AG04449 (cell line): ENCODE data around the gene EXOC6B.

ENCODE experiments used
- CTCF ChIA-PET: fragments of 350-600 bp; formaldehyde crosslinking; extraction: SDS; loops from one replicate; lab custom pipeline; 2021; ENCODE audit warnings: antibody characterized with exemption; lab: Yijun Ruan, JAX
- POLR2A ChIA-PET: fragments of 400-600, 350-600 bp; formaldehyde crosslinking; extraction: SDS; loops from one replicate; lab custom pipeline; 2020; ENCODE audit warnings: antibody characterized with exemption, inconsistent platforms; lab: Yijun Ruan, JAX
- DNase-seq: peaks from one replicate; pipeline ENCODE4 v3.0.0-alpha.2; 2010; ENCODE audit warnings: low read depth, low spot score
- H3K4me3 ChIP-seq: 2 replicates; pipeline ENCODE4 v1.5.1; 2011; ENCODE audit warnings: low read depth, mild to moderate bottlenecking, control low read depth, low read length
- TF ChIP-seq, protein P1 (sequence below): IDR thresholded peaks from one replicate; pipeline ENCODE4 v1.5.1; 2011; ENCODE audit warnings: mild to moderate bottlenecking, moderate library complexity, low read length, control low read depth, inconsistent platforms; ENCODE audit not compliant: insufficient read depth; ENCODE audit errors: missing control alignments

EXOC6B gene

DNA sequence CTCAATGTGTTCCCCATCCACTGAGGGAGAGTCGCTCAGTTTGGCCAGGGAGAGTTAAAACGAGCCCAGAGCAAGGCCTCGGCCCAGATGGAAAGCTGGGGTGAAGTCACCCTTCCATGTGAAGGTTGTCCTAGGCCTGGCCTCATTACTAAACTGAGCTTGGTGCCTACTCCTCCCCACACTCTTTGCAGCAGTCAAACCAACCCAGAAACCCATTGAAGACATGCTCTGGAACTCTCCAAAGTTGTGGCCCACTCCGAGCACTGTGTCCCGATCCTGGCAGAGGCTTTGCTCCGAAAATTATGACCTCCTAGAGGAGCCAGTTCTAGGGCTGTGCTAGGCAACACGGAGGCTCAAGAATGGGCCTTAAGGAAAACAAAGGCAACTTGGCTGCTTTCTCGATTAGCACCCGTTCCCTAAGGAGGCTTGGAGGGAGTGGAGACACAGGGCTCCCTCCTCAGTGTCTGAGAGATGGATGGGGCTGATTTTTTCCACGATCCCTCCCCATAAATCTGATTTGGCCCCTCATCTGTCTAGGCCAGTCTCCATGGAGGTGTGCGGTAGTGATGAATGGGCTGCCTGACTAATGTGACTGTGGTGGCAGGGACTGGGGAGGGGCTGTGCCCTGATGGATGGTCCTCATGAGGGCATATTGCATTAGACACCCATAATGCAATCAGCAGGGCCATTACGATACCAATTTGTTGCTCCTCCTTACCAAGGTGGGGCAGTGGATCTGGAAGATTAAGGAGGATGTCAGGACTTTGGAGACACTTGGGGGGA is 666.4 kb downstream of the EXOC6B start:
- H3K4me3 ChIP-seq: no peak overlapping the region
- CTCF ChIA-PET: interaction anchor here (1.3 to 6.0 kb wide), 4 partner anchors 8 to 420 kb away, joined by 5 to 52 read pairs (median 6); no protein-coding TSS in a partner anchor
- TF ChIP-seq, protein P1, sequence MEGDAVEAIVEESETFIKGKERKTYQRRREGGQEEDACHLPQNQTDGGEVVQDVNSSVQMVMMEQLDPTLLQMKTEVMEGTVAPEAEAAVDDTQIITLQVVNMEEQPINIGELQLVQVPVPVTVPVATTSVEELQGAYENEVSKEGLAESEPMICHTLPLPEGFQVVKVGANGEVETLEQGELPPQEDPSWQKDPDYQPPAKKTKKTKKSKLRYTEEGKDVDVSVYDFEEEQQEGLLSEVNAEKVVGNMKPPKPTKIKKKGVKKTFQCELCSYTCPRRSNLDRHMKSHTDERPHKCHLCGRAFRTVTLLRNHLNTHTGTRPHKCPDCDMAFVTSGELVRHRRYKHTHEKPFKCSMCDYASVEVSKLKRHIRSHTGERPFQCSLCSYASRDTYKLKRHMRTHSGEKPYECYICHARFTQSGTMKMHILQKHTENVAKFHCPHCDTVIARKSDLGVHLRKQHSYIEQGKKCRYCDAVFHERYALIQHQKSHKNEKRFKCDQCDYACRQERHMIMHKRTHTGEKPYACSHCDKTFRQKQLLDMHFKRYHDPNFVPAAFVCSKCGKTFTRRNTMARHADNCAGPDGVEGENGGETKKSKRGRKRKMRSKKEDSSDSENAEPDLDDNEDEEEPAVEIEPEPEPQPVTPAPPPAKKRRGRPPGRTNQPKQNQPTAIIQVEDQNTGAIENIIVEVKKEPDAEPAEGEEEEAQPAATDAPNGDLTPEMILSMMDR: no peak
- no peak for DNase-seq
- POLR2A ChIA-PET: no interaction called here

DNA sequence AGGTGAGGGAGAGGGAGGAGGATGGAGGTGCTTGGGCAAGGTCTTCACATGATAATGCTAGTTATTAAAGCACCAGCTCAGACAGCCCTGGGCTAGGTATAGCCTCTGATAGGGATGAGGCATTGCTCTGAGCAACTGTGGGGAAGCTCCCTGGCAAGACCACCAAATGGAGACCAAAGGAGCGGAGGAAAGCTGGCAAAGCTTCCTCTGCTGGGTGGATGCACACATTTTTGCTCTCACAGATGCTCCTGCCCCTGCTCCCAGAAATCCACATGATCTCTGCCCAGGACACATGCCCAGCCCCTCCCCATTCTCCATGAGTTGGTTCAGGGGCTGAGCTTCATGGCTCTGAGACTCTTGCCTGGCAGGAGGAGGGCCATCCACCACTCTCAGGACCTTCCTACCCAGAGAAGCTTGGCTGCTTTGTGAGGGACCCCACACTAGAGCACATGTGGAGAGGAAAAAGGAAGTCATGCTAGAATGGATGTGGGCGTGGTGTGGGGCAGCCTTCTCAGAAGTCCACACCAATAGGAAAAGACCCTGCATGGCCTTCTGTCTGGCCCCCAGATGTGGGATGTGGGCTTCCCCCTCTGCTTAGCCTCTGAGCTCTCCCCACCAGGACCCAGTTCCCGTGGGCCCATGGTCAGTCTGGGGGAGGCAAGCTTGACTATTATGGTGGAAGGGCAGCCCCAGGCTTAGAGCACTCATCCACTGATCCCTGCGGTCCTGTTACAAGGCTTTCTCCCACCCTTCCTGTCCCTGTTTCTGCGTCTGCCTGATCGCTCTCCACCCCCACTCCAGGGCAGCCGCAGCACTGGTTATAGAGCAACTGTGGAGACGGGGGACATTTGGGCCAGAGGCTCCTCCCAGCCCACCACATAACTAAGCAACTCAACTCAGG is 667.7 kb downstream of the EXOC6B start:
- ChIA-PET CTCF (interaction anchor here (0.8 to 10.9 kb wide), 6 partner anchors 8 to 425 kb away, joined by 3 to 322 read pairs (median 6); no protein-coding TSS in a partner anchor), POLR2A (no interaction called here)
- H3K4me3 ChIP-seq: no peak overlapping the region
- TF ChIP-seq, protein P1: no peak
- DNase-seq: no peak

DNA sequence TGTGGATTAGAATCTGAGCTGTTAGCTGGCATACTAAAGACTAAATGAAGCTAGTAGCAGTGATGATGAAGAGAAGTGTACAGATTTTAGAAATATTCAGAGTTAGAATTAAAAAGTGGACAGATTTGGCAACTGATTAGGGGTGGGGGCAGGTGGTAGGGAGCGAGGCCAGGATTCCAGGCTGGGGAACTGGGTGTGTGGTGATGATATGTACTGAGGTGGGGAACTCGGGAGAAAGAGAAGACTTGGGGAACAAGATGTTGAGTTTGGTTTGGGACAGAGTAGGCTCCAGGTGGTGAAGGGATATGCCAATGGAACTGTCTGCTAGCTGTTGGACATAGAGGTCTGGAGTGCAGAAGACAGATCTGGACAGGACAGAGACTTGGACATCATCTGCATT is 669.0 kb downstream of the EXOC6B start:
- CTCF ChIA-PET: interaction anchor here (1.1 to 10.9 kb wide), 5 partner anchors 41 to 609 kb away, joined by 3 to 322 read pairs (median 4); no protein-coding TSS in a partner anchor

DNA sequence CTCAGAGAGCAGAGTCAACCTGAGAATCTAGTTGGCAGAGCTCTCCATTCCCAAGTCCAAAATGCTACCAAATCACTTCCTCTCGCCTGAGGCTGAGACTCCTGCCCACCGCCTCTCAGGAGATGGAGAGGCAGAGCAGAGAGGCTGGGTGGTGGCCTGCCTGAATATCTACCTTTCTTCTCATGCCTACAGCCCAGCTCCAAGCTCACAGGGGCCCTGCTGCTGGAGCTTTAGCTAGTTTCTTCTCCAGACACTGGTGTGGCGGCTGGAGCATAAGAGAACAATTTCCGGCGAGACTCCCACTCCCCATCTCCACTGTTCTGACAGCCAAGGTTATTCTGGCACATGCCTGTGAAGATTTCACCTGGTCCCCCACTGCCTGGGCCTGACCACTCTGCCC is 670.1 kb downstream of the EXOC6B start:
- TF ChIP-seq, protein P1: no peak
- ChIA-PET POLR2A (no interaction called here), CTCF (interaction anchor here (1.1 to 10.9 kb wide), 6 partner anchors 9 to 608 kb away, joined by 3 to 322 read pairs (median 6); no protein-coding TSS in a partner anchor)
- DNase-seq: no peak
- H3K4me3 ChIP-seq: no peak overlapping the region

More for the DNA sequence above, 669.0 kb downstream of the EXOC6B start:
- no peak for DNase-seq
- TF ChIP-seq, protein P1: no peak
- POLR2A ChIA-PET: no interaction called here
- H3K4me3 ChIP-seq: no peak overlapping the region

DNA sequence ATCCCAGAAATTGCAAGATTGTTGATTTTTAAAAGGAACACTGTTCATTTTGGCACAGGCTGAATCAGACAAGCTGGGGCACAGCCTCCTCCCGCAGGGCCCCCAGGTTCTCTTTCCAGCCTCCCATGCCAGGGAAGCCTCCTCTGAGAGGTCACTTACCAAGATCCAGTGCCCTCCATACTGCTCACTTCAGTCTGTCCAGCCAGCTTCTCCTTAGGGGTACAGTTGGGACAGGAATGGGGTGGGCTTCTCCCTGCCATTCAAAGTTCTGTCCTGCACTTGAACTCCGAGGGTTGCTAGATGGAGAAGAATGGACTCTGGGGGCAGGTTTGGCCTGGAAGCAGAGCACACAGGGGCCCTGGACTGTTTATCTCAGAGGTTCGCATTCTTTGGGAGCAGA is 670.7 kb downstream of the EXOC6B start:
- TF ChIP-seq, protein P1: no peak
- no peak for DNase-seq
- CTCF ChIA-PET: interaction anchor here (1.2 to 10.9 kb wide), 5 partner anchors 10 to 591 kb away, joined by 3 to 322 read pairs (median 7); no protein-coding TSS in a partner anchor
- POLR2A ChIA-PET: no interaction called here
- no peak overlapping the region for H3K4me3 ChIP-seq
